Uterus (tissue), 2 donors: ENCODE data around the gene LMBR1.

Experiments
- POLR2A ChIP-seq, 2 donors: fragments of 450-650 bp; IDR thresholded peaks; one replicate each; pipeline ENCODE4 v1.6.1; 2016; ENCODE audit warnings: antibody characterized with exemption in 2 of 2, mild to moderate bottlenecking in 1 of 2, moderate library complexity in 1 of 2
- TF ChIP-seq, protein P1 (sequence below), 4 experiments: fragments of 200-600 bp in 2 of 4; fragments of 450-650 bp in 2 of 4; sonication (generic) in 2 of 4; IDR thresholded peaks; one replicate each; pipeline ENCODE4 v1.5.1; 2016 to 2019; ENCODE audit warnings: antibody characterized with exemption in 4 of 4, mild to moderate bottlenecking in 2 of 4, moderate library complexity in 1 of 4

- TF ChIP-seq, protein P1, sequence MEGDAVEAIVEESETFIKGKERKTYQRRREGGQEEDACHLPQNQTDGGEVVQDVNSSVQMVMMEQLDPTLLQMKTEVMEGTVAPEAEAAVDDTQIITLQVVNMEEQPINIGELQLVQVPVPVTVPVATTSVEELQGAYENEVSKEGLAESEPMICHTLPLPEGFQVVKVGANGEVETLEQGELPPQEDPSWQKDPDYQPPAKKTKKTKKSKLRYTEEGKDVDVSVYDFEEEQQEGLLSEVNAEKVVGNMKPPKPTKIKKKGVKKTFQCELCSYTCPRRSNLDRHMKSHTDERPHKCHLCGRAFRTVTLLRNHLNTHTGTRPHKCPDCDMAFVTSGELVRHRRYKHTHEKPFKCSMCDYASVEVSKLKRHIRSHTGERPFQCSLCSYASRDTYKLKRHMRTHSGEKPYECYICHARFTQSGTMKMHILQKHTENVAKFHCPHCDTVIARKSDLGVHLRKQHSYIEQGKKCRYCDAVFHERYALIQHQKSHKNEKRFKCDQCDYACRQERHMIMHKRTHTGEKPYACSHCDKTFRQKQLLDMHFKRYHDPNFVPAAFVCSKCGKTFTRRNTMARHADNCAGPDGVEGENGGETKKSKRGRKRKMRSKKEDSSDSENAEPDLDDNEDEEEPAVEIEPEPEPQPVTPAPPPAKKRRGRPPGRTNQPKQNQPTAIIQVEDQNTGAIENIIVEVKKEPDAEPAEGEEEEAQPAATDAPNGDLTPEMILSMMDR (IDR thresholded peaks at IDR 0.05), result no peak
- no peak for TF ChIP-seq POLR2A (IDR thresholded peaks at IDR 0.05)
Observed at GRCh38 chr7:156889746-156890145, 3.2 kb downstream of the LMBR1 start.
